Measurements from ENCODE around the gene KHK.
"Not testable (repeated sequence)": the region's sequence is repeated elsewhere in the genome, so short reads cannot be mapped to it uniquely, and the experiment has no call there.

KHK gene

DNA sequence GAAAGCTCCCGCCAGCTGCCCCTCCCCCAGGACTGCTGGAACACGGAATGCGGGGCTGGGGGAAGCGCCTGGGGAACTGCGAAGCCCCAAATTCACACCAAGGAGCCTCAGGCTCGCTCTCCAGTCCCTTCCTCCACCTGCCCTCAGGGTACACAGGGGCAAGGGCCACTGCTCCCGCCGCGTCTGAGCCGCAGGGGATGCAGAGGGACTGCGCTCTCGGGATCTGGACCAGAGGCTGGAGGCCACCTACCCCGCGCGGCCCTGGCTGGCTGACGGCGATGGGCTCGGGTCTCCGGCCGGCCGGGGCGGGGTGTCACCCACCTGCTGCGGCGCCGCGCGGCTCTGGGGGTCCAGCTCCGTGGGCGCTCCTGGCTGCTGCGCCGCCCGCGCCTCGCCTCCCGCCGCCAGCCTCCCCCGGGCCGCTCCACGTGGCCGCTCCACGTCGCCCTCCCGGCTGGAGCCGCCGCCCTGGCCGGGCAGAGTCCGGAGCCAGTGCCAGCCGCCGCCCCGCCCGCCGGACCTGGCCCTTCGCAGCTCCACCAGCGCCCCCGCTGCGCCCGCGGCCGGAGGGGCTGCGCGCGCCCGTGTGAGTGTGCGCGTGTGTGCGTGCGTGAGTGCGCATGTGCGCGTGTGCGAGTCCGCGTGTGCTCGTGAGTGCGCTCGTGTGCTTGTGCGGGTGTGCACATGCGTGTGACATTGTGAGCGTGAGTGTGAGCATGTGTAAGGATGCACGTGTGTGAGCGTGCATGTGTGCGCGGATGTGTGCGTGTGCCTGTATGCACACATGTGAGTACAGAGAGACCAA, 32.2 kb downstream of the KHK start, which contains the start of gene CGREF1:
Gene CGREF1 (minus strand): TSS at position 604 of the 805 bp plus-strand sequence. CDS start 14,762 bp downstream, outside the sequence.
- peak; percentile 60 for DNase-seq (ENCODE audit: low spot score)
- TF ChIP-seq, protein P1, sequence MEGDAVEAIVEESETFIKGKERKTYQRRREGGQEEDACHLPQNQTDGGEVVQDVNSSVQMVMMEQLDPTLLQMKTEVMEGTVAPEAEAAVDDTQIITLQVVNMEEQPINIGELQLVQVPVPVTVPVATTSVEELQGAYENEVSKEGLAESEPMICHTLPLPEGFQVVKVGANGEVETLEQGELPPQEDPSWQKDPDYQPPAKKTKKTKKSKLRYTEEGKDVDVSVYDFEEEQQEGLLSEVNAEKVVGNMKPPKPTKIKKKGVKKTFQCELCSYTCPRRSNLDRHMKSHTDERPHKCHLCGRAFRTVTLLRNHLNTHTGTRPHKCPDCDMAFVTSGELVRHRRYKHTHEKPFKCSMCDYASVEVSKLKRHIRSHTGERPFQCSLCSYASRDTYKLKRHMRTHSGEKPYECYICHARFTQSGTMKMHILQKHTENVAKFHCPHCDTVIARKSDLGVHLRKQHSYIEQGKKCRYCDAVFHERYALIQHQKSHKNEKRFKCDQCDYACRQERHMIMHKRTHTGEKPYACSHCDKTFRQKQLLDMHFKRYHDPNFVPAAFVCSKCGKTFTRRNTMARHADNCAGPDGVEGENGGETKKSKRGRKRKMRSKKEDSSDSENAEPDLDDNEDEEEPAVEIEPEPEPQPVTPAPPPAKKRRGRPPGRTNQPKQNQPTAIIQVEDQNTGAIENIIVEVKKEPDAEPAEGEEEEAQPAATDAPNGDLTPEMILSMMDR (IDR thresholded peaks at IDR 0.05; ENCODE audit: borderline replicate concordance, control extremely low read depth, extremely low read depth, insufficient read depth, missing control alignments) = no peak
- in situ Hi-C loops (cut with MboI; ENCODE audit: low sequenced_read_pairs, unreplicated experiment) = no loop called here

DNA sequence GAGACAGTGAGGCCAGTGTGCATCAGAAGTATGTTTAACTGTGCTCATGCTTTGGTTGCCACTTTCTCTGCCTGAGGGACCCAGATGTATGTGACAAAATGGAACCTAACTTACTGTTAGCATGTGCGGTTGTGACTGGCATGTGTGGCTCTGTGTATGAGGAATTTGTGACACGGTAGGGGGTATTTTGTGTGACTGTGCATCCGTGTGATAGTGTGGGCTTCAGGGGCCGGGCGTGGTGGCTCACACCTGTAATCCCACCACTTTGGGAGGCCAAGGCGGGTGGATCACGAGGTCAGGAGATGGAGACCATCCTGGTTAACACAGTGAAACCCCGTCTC, 32.7 kb downstream of the KHK start:
- in situ Hi-C loops (cut with MboI; ENCODE audit: low sequenced_read_pairs, unreplicated experiment); DNase-seq (ENCODE audit: low spot score): not testable (repeated sequence)

DNA sequence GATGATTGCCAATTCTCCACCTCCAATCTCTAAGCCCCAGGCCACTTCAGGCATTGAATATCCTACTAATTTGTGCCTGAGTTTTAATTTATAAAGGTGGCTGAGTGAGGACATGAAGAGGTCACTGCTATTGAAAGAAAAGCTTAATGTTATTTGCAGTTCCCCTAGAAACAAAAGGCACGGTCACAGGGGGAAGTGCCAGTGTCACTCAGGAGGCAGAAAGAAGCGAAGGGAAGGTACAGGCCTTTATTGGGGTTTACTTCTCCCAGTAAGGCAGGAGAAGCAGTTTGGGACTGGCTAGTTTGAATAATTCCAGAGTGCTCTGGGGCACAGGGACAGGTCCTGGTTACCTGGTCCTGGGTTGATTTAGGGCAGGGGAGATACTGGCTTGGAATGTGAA, 35.3 kb downstream of the KHK start:
- in situ Hi-C loops (cut with MboI; ENCODE audit: low sequenced_read_pairs, unreplicated experiment) = no loop called here
- TF ChIP-seq, protein P1 (IDR thresholded peaks at IDR 0.05; ENCODE audit: borderline replicate concordance, control extremely low read depth, extremely low read depth, insufficient read depth, missing control alignments) = no peak
- DNase-seq (ENCODE audit: low spot score) = no peak

DNA sequence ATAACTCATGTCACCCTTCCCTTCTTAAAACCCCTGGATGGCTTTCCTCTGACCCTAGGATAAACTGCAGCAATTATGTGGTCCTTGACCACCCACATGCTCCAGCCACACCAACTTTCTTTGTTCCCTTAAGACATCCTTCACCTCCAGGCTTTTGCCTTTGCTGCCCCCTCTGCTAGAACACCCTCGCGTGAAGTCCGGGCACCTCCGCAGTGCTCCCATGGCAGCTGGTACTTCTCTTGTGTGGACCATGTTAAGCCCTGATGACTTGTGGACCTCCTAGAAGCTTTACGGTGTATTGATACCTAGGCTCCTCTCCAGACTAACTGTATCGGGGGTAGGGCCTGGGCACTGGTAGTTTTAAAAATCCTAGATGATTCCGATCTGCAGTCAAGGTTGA, 36.2 kb downstream of the KHK start:
- DNase-seq (ENCODE audit: low spot score) = no peak
- TF ChIP-seq, protein P1 (IDR thresholded peaks at IDR 0.05; ENCODE audit: borderline replicate concordance, control extremely low read depth, extremely low read depth, insufficient read depth, missing control alignments) = no peak
- in situ Hi-C loops (cut with MboI; ENCODE audit: low sequenced_read_pairs, unreplicated experiment) = no loop called here

DNA sequence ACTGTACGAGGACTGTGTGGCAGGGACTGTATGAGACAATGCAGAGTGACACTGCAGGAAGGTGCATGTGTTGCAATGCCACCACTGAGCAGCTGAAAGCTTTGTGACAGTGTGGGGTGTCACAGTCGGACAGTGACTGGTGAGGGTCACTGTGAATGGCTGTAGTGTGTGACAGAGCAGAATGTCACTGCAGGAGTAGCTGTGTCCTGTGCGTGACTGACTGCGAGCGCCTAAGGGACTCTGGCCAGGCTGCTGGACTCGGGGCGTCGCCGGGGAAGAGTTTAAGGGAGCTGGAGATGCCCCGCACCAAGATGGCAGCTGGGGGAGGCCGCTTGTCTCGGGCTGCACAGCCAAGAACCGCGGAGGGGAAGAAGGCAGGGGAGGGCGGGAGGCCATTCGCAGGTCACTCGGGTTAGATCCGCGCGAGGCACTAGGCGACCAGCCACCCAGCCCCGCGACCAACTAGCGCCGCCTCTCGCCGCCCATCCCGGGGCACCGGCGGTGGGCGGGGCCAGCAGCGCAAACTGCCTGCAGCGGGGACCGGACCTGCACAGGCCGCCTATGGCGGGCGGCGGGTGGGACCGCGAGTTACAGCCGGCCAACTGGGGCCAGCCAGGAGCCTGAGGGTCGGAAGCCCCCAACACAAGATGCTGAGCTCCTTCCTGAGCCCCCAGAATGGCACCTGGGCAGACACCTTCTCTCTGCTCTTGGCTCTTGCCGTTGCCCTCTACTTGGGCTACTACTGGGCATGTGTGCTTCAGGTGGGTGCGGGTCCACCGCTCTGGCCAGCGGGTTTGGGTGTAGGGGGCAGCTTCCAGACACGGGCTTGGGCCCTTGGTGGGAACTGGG, 37.0 kb downstream of the KHK start, which contains the start of gene ABHD1:
Gene ABHD1 (plus strand): TSS at position 514 of the 849 bp plus-strand sequence. CDS start 134 bp downstream, at position 648.
- peak; percentile 81 for DNase-seq (ENCODE audit: low spot score)
- TF ChIP-seq, protein P1 (IDR thresholded peaks at IDR 0.05; ENCODE audit: borderline replicate concordance, control extremely low read depth, extremely low read depth, insufficient read depth, missing control alignments) = peak; percentile 3
- in situ Hi-C loops (cut with MboI; ENCODE audit: low sequenced_read_pairs, unreplicated experiment) = no loop called here

DNA sequence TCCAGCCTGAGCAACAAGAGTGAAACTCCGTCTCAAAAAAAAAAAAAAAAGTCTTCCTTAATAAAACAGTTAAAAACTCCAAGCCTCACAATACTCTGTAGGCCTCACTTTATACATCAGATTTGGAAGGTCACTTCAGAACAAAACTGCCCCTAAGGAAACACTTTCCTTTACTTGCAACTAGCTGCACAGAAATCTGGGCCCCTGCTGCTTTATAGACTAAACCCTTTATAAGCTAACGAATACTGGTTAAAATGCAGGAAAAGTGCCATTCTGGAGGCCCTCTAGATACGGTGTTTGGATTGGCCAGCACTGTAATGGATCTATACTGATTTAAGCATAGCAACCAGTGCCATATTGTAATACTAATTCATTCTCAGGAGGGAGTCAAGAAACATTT, 38.5 kb downstream of the KHK start:
- no peak for DNase-seq (ENCODE audit: low spot score)
- in situ Hi-C loops (cut with MboI; ENCODE audit: low sequenced_read_pairs, unreplicated experiment) = no loop called here
- TF ChIP-seq, protein P1 (IDR thresholded peaks at IDR 0.05; ENCODE audit: borderline replicate concordance, control extremely low read depth, extremely low read depth, insufficient read depth, missing control alignments) = no peak

Data from GM13976 (cell line).